KOPT-K1 (cell line): ENCODE measurements around the gene C16orf87.
"Not testable (repeated sequence)": the region's sequence is repeated elsewhere in the genome, so short reads cannot be mapped to it uniquely, and the experiment has no call there.

Experiments
- H3K27ac ChIP-seq: fragments of 200-600 bp; sonication (generic); 2 replicates; pipeline ENCODE4 v1.5.1; 2016; ENCODE audit warnings: antibody characterized with exemption, mild to moderate bottlenecking, low read depth, low read length; ENCODE audit not compliant: poor library complexity, severe bottlenecking
- H3K36me3 ChIP-seq: fragments of 200-600 bp; sonication (generic); 2 replicates; pipeline ENCODE4 v1.5.1; 2017; ENCODE audit warnings: antibody characterized with exemption, mild to moderate bottlenecking, low read length, moderate library complexity; ENCODE audit not compliant: insufficient read depth
- H3K9me3 ChIP-seq: fragments of 200-600 bp; sonication (generic); 2 replicates; pipeline ENCODE4 v1.5.1; 2017; ENCODE audit warnings: antibody characterized with exemption, low read length, mild to moderate bottlenecking; ENCODE audit not compliant: insufficient read depth, poor library complexity, severe bottlenecking

C16orf87 gene

DNA sequence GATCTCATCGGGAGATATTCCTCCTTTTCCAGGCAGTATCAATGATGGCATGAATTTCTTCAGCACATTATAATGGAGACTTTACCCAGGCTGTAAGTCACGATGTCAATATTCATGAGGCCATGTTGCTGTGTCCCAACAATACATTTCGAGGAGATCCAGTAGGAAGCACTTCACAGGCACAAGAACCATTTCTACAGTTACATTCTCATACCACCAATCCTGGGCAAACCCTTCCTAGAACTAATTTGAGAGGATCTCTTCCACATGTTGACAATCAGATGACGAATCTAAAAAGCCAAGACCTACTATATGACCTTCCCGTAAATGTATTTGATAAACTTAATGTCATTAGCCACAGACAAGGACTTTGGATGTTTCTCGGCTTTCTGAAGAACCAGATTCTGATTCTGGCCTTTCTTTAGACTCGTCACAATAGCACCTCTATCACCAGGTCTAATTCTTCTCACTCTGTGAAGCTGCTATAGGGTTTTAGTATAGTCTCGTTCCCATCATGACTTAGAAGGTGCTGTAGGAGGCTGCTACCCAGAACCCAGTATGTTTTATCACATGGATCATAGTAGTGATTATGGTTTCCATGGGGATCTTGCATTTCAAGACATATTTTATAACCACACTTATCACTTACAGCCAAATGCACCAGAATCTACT, 40.2 kb downstream of the C16orf87 start:
- H3K9me3 ChIP-seq = peaks cover 23% of the 10 kb centered on the region
- H3K36me3 ChIP-seq = peaks cover 11% of the 10 kb centered on the region
- no peak overlapping the region for H3K27ac ChIP-seq

DNA sequence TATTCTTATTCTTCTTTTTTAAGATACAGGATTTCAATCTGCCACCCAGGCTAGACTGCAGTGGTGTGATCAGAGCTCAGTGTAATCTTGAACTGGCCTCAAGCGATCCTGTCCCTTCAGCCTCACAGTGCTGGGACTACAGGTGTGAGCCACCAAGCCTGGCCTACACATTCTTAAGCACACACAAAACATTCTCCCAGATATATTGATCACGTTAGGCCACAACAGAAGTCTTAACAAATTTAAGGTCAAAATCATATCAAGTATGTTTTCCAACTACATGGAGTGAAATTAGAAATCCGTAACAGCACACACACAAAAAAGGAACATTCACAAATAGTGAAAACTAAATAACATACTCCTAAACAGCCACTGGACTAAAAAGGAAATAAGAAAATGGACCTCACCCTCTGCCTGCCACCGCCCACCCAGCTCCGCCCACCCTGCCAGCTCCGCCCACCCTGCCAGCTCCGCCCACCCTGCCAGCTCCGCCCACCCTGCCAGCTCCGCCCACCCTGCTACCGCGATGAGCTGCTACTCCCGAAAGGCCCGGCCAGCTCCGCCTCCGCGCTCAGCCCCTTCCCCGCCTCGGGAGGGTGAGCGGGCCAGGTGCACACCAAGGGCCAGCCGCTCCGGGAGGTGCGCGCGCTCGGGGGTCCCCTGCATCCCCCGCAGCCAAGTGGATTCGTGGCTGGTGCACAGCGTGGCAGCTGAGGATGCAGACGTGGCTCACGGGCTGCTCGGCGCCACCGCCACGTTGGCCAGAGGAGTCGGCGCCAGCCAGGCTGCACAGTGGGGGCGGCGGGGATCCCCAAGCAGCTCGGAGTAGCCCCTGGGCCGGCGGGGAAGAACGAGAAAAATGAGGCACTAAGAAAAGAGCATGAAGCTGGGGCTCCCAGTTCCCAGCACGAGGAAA, 41.2 kb downstream of the C16orf87 start:
- H3K36me3 ChIP-seq = peaks cover 3% of the 10 kb centered on the region; the same call in 1 of the 2 replicates
- peaks cover 14% of the 10 kb centered on the region for H3K9me3 ChIP-seq
- no peak overlapping the region for H3K27ac ChIP-seq

- no peak overlapping the region for H3K27ac ChIP-seq
- peaks cover 6% of the 10 kb centered on the region for H3K9me3 ChIP-seq
- no peaks in the 10 kb centered on the region for H3K36me3 ChIP-seq
These were observed 42.0 kb downstream of the C16orf87 start for GRCh38 chr16:46788891-46789474.

DNA sequence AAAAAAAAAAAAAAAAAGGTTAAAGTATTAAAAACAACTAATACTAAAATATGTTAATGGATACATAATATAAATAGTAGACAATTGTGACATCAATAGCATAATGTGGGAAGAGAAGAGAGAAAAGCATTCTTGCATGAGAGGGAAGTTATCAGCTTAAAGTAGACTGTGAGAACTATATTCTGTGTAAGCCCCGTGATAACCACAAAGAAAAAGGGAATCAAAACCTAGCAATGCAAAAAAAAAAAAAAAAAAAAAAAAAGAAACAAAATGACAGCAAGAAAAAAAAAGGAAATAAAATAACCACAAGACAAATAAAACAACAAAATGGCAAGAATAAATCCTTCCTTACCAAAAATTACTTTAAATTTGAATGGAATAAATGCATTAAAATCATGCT, 43.1 kb downstream of the C16orf87 start:
- H3K9me3 ChIP-seq = no peaks in the 10 kb centered on the region

GRCh38 chr16:46785076-46785845, 45.7 kb downstream of the C16orf87 start:
- H3K36me3 ChIP-seq = no peaks in the 10 kb centered on the region
- no peak overlapping the region for H3K27ac ChIP-seq
- H3K9me3 ChIP-seq = no peaks in the 10 kb centered on the region

More for the DNA sequence above, 43.1 kb downstream of the C16orf87 start:
- no peaks in the 10 kb centered on the region for H3K36me3 ChIP-seq
- no peak overlapping the region for H3K27ac ChIP-seq

DNA sequence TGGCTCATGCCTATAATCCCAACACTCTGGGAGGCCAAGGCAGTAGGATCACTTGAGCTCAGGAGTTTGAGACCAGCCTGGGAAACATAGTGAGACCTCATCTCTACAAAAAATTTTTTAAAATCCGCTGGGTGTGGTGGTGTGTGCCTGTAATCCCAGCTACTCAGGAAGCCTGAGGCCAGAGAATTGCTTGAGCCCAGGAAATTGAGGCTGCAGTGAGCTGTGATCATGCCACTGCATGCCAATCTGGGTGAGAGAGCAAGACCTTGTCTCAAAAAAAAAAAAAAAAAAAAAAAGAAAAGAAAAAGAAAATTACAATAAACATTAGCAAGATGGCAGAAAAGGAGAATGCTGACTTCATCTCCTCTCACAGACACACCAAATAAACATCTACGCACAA, 46.4 kb downstream of the C16orf87 start:
- not testable (repeated sequence) for H3K9me3 ChIP-seq, H3K27ac ChIP-seq, H3K36me3 ChIP-seq

GRCh38 chr16:46783800-46784199, 47.2 kb downstream of the C16orf87 start:
- Histone ChIP-seq H3K27ac (no peak overlapping the region), H3K9me3 (peaks cover 5% of the 10 kb centered on the region), H3K36me3 (no peaks in the 10 kb centered on the region)

- Histone ChIP-seq H3K27ac (no peak overlapping the region), H3K9me3 (peaks cover 17% of the 10 kb centered on the region), H3K36me3 (no peaks in the 10 kb centered on the region)
These were observed 48.7 kb downstream of the C16orf87 start for GRCh38 chr16:46782320-46782719.

- Histone ChIP-seq H3K27ac (no peak overlapping the region), H3K36me3 (no peaks in the 10 kb centered on the region), H3K9me3 (peaks cover 17% of the 10 kb centered on the region)
These were observed 53.2 kb downstream of the C16orf87 start for GRCh38 chr16:46777804-46778203.

DNA sequence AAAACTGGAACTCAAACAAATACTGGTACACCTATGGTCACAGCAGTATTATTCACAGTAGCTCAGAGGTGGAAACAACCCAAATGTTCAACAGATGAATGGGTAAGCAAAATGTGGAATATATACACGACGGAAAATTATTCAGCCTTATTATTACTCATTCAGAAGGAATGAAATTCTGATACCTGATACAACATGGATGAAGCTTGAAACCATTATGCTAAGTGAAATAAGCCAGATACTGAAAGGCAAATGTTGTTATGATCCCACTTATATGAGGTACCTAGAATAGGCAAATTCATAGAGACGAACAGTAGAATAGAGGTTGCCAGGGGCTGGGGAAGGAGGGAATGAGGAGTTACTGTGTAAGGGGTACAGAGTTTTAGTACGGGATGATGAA, 55.8 kb downstream of the C16orf87 start:
- H3K9me3 ChIP-seq = peaks cover 17% of the 10 kb centered on the region
- H3K36me3 ChIP-seq = no peaks in the 10 kb centered on the region
- no peak overlapping the region for H3K27ac ChIP-seq

DNA sequence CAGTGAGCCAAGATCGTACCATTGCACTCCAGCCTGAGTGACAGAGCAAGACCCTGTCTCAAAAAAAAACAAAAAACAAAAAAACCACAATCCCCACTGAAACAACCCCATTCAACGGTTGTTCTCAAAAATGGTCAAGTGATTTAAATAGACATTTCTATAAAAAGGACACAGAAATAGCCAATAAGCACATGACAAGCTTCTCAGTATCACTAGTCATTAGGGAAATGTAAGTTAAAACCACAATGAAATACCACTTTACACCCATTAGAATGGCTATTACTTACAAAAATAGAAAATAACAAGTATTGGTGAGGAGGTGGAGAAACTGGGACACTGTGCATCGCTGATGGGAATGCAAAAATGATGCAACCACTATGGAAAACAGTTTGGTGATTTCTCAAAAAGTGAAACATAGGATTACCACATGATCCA, 56.2 kb downstream of the C16orf87 start:
- no peak overlapping the region for H3K27ac ChIP-seq
- H3K36me3 ChIP-seq = no peaks in the 10 kb centered on the region
- peaks cover 17% of the 10 kb centered on the region for H3K9me3 ChIP-seq

DNA sequence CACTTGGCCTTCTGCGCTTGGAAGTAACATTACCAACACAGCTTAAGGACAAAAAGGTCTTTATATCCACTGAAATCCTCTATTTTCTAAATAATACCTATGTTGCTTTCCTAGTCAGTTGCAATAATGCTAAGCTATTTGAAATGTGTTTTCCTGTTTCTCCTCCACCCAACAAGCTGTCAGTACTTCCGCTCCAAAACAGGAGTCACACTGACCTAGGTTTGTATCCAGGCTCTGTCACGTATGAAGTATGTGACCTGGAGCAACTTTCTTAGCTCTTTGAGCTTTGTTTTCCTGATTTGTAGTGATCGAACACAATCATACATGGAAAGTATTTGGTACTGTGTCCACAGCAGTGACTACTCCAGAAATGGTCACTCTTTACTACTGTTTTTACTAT, 58.5 kb downstream of the C16orf87 start:
- Histone ChIP-seq H3K36me3 (no peaks in the 10 kb centered on the region), H3K27ac (no peak overlapping the region), H3K9me3 (no peaks in the 10 kb centered on the region)

GRCh38 chr16:46768809-46769208, 62.2 kb downstream of the C16orf87 start:
- H3K36me3 ChIP-seq = no peaks in the 10 kb centered on the region
- no peak overlapping the region for H3K27ac ChIP-seq
- H3K9me3 ChIP-seq = no peaks in the 10 kb centered on the region

DNA sequence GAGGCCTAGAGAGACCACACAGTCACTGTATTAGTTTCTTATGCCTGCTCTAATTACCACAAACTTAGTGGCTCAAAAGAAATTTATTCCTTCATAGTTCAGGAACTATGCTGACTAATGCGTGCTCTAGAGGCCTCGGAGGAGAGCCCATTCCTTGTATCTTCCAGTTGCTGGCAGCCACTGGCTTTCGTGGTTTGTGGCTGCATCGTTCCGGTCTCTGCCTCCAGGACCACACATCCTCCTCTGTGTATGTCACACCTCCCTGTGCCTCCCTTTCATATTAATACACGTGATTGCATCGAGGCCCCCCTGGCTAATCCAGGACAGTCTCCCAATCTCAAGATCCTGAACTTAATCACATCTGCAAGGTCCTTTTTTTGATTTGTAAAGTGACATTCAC, 65.9 kb downstream of the C16orf87 start:
- Histone ChIP-seq H3K36me3 (no peaks in the 10 kb centered on the region), H3K9me3 (no peaks in the 10 kb centered on the region), H3K27ac (no peak overlapping the region)

DNA sequence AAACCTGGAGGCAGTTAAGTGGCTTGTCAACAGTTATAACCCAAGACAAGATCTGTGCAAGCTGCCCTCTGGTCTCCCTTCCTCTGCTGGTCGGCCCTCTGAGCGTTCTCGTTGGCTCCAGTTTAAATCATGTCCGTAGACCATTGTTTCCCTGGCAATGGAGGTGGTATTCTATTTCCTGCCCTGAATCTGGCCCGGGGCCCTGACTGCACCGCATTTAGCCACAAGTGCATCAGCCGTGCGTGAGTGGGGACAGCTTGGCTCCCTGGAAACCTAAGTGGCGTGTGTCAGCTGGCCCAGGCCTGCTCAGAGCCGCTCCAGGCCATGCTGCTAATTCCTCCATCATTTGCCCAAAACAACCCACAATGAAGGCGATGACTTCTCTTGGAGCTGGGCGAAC, 67.8 kb downstream of the C16orf87 start:
- Histone ChIP-seq H3K9me3 (no peaks in the 10 kb centered on the region), H3K27ac (no peak overlapping the region), H3K36me3 (no peaks in the 10 kb centered on the region)
